ENCODE results near the gene C14orf132.

C14orf132 gene

GRCh38 chr14:96050482-96050881 lies 11.3 kb downstream of the C14orf132 start:
- no peak for TF ChIP-seq CTCF (IDR thresholded peaks at IDR 0.05; ENCODE audit: extremely low read depth, insufficient read depth, missing control alignments)
- in situ Hi-C loops (cut with MboI; ENCODE audit: low pct_unique_long_range_greater_than_20kb, low sequenced_read_pairs, unreplicated experiment), result no loop called here
- DNase-seq (ENCODE audit: low spot score), result no peak

- no peak for TF ChIP-seq CTCF (IDR thresholded peaks at IDR 0.05; ENCODE audit: extremely low read depth, insufficient read depth, missing control alignments)
- in situ Hi-C loops (cut with MboI; ENCODE audit: low pct_unique_long_range_greater_than_20kb, low sequenced_read_pairs, unreplicated experiment), result no loop called here
- DNase-seq (ENCODE audit: low spot score), result no peak
Measured at GRCh38 chr14:96051231-96051630, 12.1 kb downstream of the C14orf132 start.

- in situ Hi-C loops (cut with MboI; ENCODE audit: low pct_unique_long_range_greater_than_20kb, low sequenced_read_pairs, unreplicated experiment), result no loop called here
- peak; percentile 37 for DNase-seq (ENCODE audit: low spot score)
- peak; percentile 15 for TF ChIP-seq CTCF (IDR thresholded peaks at IDR 0.05; ENCODE audit: extremely low read depth, insufficient read depth, missing control alignments)
Measured at GRCh38 chr14:96051642-96052540, 12.7 kb downstream of the C14orf132 start.

- DNase-seq (ENCODE audit: low spot score), result no peak
- in situ Hi-C loops (cut with MboI; ENCODE audit: low pct_unique_long_range_greater_than_20kb, low sequenced_read_pairs, unreplicated experiment), result no loop called here
- no peak for TF ChIP-seq CTCF (IDR thresholded peaks at IDR 0.05; ENCODE audit: extremely low read depth, insufficient read depth, missing control alignments)
Measured at GRCh38 chr14:96052541-96053247, 13.5 kb downstream of the C14orf132 start.

- no peak for DNase-seq (ENCODE audit: low spot score)
- in situ Hi-C loops (cut with MboI; ENCODE audit: low pct_unique_long_range_greater_than_20kb, low sequenced_read_pairs, unreplicated experiment), result no loop called here
- TF ChIP-seq CTCF (IDR thresholded peaks at IDR 0.05; ENCODE audit: extremely low read depth, insufficient read depth, missing control alignments), result no peak
Measured at GRCh38 chr14:96053248-96053599, 14.1 kb downstream of the C14orf132 start.

GRCh38 chr14:96053600-96054381 lies 14.6 kb downstream of the C14orf132 start:
- DNase-seq (ENCODE audit: low spot score), result no peak

More at GRCh38 chr14:96053600-96054381, 14.6 kb downstream of the C14orf132 start:
- TF ChIP-seq CTCF (IDR thresholded peaks at IDR 0.05; ENCODE audit: extremely low read depth, insufficient read depth, missing control alignments), result no peak
- in situ Hi-C loops (cut with MboI; ENCODE audit: low pct_unique_long_range_greater_than_20kb, low sequenced_read_pairs, unreplicated experiment), result no loop called here

All from GM13977 (cell line).